COLO668 (cell line): ENCODE results near the gene CDCP1.
A peak's percentile ranks its signal among the peaks of the same experiment; 100 is the strongest.
"Not testable (repeated sequence)": the region's sequence is repeated elsewhere in the genome, so short reads cannot be mapped to it uniquely, and the experiment has no call there.

ENCODE experiments used
- DNase-seq: peaks from one replicate; lab custom pipeline; 2025; ENCODE audit not compliant: unreplicated experiment; lab: John Stamatoyannopoulos, UW

Gene CDCP1

GRCh38 chr3:45059132-45059531 lies 87.0 kb downstream of the CDCP1 start:
- no peak for DNase-seq

- DNase-seq, result no peak
These were observed 88.6 kb downstream of the CDCP1 start for GRCh38 chr3:45057557-45057956.

GRCh38 chr3:45056608-45057301 lies 89.4 kb downstream of the CDCP1 start:
- no peak for DNase-seq

- no peak for DNase-seq
These were observed 90.6 kb downstream of the CDCP1 start for GRCh38 chr3:45055411-45056143.

- DNase-seq, result no peak
These were observed 91.2 kb downstream of the CDCP1 start for GRCh38 chr3:45055032-45055410.

GRCh38 chr3:45054196-45054857 lies 91.9 kb downstream of the CDCP1 start:
- no peak for DNase-seq

- not testable (repeated sequence) for DNase-seq
These were observed 92.4 kb downstream of the CDCP1 start for GRCh38 chr3:45053805-45054195.

GRCh38 chr3:45051685-45052084 lies 94.5 kb downstream of the CDCP1 start:
- no peak for DNase-seq

GRCh38 chr3:45049807-45050206 lies 96.4 kb downstream of the CDCP1 start:
- no peak for DNase-seq

- DNase-seq, result no peak
These were observed 97.9 kb downstream of the CDCP1 start for GRCh38 chr3:45048244-45048643.

- DNase-seq, result no peak
These were observed 102.4 kb downstream of the CDCP1 start for GRCh38 chr3:45043728-45044299.

GRCh38 chr3:45042162-45042561 lies 104.0 kb downstream of the CDCP1 start:
- DNase-seq, result no peak

- DNase-seq, result no peak
These were observed 104.5 kb downstream of the CDCP1 start for GRCh38 chr3:45041666-45042065.

- peak; percentile 82 for DNase-seq
These were observed 108.3 kb downstream of the CDCP1 start for GRCh38 chr3:45037720-45038455.

GRCh38 chr3:45035441-45036301 lies 110.5 kb downstream of the CDCP1 start:
- DNase-seq, result no peak

- DNase-seq, result no peak
These were observed 111.4 kb downstream of the CDCP1 start for GRCh38 chr3:45034612-45035252.

GRCh38 chr3:45033791-45034190 lies 112.4 kb downstream of the CDCP1 start:
- DNase-seq, result no peak
